PC-9 (cell line): ENCODE data around the gene TTBK2.

Experiments
- EZH2 ChIP-seq: fragments of 200-600 bp; sonication (generic); IDR thresholded peaks from 2 replicates; pipeline ENCODE4 v1.8.0; 2017; ENCODE audit warnings: antibody characterized with exemption, low read depth
- TF ChIP-seq, protein P1 (sequence below): fragments of 200-600 bp; sonication (generic); conservative IDR thresholded peaks from 2 replicates; pipeline ENCODE4 v1.6.1; 2017; ENCODE audit warnings: mixed run types, antibody characterized with exemption, mild to moderate bottlenecking, moderate library complexity

DNA sequence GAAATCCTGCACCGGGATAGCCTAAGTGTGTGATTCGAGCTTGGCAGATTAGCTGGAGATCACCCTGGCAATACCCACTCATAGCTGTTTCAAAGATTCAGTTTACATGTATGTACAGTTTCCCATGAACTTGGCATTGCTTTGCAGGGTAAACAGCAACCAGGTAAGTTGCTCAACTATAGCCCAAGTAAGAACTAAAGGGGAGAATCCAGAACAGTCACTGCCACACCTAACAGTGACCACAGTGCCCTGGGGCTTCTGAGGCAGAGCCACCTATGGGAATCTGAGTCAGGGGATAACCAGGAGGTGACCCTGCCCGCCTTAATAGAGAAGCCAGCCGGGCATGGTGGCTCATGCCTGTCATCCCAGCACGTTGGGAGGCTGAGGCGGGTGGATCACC, 199.6 kb downstream of the TTBK2 start:
- TF ChIP-seq, protein P1, sequence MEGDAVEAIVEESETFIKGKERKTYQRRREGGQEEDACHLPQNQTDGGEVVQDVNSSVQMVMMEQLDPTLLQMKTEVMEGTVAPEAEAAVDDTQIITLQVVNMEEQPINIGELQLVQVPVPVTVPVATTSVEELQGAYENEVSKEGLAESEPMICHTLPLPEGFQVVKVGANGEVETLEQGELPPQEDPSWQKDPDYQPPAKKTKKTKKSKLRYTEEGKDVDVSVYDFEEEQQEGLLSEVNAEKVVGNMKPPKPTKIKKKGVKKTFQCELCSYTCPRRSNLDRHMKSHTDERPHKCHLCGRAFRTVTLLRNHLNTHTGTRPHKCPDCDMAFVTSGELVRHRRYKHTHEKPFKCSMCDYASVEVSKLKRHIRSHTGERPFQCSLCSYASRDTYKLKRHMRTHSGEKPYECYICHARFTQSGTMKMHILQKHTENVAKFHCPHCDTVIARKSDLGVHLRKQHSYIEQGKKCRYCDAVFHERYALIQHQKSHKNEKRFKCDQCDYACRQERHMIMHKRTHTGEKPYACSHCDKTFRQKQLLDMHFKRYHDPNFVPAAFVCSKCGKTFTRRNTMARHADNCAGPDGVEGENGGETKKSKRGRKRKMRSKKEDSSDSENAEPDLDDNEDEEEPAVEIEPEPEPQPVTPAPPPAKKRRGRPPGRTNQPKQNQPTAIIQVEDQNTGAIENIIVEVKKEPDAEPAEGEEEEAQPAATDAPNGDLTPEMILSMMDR: no peak
- no peak for TF ChIP-seq EZH2
